C1 segment of cervical spinal cord (tissue), 14 donors: ENCODE data around the gene HSPG2.

Experiments
- DNase-seq, 14 donors: peaks; one replicate each; lab custom pipeline; 2025; lab: John Stamatoyannopoulos, UW

Gene HSPG2

DNA sequence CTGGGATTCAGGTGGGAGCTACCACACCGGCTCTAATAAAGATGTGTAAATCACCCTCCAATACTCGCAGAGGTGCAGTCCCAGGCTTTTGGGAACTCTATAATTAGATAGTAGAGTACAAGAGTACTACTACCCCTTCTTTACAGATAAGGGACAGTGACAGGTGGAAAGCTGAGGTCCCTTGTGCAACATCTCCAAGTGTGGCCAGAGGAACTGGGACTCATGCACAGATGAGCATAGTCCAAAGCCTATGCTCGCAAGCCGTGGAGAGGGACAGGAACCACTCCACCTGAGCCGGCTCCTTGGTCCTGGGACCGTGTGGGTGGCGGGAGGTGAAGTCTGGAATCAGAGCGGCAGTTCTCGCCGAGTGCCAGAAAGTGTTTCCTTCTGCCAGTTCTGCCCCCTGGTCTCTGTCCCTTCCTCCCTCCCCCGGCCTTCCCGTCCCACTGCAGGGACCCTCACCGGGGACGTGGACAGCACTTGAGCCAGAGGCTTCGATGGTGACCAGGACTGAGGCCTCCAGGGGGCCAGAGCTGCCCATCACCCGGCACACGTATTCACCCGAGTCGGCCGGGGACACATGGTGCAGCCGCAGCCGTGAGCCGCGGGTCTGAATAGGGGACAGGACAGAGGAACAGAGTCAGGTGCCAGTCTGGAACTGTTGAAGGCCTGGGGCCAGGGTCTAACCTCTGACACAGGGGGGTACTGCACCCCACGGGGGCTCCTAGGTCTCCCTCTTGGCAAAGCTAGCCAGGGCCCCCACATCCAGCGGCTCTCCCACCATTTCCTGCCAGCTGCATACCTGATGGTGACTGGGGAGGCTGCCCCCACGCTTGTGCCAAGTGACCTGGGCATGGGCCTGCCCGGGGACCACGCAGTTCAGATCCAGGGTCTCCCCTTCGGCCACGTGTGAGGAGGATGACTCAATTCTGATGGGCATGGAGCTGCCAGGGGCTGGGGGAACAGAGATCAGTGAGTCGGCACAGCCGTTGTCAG lies 91.2 kb downstream of the HSPG2 start:
- no peak for DNase-seq

DNA sequence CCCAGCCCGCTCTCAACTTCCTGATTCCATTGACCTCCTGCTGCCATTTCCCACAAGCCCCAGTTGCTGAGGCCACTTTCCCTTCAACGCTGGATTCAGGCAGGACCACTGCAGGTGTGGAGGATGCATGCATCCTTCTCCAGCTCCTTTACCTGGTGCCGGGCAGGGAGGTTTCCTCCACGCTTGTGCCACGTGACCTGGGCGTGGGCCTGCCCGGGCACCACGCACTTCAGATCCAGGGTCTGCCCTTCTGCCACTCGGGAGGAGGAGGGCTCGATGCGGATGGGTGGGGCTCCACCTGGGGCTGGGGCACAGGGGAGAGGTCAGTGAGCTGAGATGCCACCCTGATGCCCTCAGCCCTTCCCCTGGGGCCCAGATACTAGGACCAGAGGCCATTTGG lies 93.1 kb downstream of the HSPG2 start:
- no peak for DNase-seq

DNA sequence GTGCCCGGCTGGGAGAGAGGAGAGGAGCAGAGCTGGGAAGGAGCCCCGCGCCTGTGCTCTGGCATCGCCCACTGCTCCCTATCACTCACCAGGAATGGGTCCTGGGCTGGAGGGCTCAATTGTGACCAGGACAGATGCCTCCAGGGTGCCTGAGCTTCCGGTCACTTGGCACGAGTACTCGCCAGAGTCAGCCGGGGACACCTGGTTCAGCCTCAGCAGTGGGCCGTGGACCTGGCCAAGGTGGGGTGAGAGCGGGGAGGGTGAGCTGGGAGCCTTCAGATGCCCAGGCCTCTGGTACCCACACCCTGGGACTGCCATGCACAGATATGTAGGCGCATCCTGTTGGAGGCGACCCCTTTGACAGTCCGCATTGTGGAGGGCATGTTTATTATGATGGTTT lies 93.9 kb downstream of the HSPG2 start:
- DNase-seq, result no peak

GRCh38 chr1:21842606-21843162 lies 94.4 kb downstream of the HSPG2 start:
- DNase-seq, result no peak

- DNase-seq, result no peak
Observed at GRCh38 chr1:21841852-21842466, 95.2 kb downstream of the HSPG2 start.

- DNase-seq, result no peak
Observed at GRCh38 chr1:21840981-21841380, 96.1 kb downstream of the HSPG2 start.

DNA sequence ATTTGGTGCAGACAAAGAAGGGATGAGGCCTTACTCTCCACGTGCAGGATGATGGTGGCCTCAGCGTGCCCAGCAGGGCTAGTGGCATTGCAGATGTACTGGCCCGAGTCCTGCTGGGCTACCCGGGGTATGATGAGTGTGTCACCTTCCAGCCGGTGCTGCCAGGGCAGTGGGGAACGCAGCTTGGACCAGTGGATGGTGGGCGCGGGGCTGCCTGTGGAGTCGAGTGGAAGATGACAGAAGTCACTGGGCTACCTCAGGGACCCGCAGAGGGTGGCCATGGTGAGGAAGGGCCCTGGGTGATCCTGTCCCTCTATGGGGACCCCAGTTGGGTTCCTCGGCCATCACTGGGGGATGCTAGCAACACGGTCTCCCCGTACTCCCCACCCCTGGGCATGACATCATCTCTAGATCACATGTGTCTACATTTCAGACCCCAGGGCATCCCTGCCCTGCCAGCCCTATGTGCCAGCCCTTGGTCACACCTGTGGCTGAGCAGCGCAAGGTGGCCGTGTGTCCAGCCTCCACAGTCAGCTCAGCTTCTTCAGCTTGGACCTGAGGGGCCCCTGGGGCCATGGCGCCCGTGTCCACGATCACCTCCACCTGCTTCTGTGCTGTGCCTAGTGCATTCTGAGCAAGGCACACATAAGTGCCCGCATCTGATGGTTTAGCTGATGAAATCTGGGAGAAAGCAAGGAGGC lies 97.6 kb downstream of the HSPG2 start:
- DNase-seq, result no peak

DNA sequence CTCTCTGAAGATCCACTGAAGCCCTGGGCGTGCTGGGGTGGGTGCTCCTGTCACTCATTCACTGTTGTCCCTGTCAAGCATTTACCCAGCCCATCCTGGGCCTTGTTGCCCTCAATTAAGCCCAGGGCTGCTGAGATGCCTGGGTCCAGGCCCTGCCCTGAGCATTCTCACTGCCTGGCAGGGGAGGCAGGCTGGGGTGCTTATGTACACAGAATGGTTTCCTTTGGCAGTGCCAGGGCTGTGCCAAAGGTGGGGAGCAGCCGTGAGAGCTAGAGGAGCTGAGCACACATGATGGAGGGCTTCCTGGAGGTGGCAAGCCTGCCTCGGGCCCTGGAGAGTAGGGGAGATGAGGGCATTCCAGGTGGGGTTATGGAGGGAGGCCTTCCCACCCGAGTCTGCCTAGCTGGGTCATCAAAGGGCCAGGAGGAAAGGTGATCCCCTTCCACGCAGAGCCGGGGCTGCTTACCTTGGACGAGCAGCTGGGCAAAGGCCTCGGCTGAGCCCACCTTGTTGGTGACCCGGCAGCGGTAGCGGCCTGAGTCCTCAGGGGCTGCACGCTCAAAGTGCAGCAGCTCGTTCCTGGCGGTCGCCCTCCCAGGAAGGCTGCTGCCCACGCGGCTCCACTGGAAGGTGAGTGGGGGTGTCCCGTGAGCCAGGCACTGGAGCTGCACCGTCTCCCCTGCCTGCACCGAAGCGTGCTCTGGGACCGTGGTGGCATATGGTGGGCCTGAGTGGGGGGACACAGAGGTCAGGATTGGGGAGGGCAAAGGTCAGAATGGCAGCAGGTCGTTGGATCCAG lies 98.6 kb downstream of the HSPG2 start:
- no peak for DNase-seq

- no peak for DNase-seq
Observed at GRCh38 chr1:21837476-21837875, 99.6 kb downstream of the HSPG2 start.

DNA sequence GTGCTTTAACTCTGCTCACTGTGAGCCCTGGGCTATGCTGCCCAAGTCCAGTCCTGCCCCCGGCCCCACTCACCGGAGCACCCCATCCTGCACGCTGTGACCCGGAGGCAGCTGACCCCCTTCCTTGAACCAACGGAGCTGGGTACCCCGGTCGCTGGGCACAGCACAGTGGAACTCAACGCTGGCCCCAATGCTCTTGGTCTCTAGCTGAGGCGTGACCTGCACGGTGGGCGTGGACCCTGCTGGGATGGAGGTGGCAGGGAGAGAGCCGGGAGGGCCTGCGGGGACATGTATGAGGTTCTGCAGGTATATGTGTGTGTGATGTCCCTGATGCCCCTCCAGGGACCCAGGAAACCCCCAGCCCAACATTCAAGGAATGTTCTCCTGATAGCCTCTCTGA lies 100.4 kb downstream of the HSPG2 start:
- no peak for DNase-seq

DNA sequence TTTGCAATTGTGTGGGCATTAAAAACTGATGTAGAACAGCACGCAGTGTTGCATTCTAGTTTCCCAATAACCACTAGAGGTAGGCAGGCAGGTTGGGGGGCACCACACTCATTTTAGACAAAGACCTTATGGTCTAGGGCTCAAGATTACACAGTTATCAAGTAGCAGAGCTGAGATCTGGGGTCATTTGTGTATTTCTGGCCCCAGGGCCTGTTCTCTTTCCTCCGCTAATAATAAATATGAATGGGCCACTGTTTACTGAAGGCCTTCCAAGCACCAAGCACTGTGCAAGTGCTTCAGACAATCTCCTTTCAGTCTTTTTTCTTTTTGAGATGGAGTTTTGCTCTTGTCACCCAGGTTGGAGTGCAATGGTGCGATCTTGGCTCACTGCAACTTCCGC lies 101.1 kb downstream of the HSPG2 start:
- DNase-seq, result no peak

DNA sequence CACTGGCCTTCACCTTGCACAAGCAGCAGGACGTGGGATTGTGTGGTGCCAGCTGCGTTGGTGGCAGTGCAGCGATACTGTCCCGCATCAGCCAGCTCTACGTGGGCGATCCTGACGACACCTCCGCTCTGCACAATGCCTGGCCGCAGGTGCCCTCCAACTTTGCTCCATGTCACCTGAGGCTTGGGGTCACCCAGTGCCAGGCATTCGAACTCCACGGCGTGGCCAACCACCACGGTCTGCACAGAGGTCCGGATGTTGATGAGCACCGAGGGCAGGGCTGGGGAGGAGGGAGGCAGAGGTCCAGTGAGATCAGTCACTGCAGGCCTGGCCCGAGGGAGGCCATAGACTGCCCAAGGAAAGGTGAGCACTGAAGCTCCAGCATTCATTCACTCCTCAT lies 102.4 kb downstream of the HSPG2 start:
- DNase-seq, result no peak

GRCh38 chr1:21834094-21834493 lies 103.0 kb downstream of the HSPG2 start:
- no peak for DNase-seq

- no peak for DNase-seq
Observed at GRCh38 chr1:21833392-21833976, 103.6 kb downstream of the HSPG2 start.

DNA sequence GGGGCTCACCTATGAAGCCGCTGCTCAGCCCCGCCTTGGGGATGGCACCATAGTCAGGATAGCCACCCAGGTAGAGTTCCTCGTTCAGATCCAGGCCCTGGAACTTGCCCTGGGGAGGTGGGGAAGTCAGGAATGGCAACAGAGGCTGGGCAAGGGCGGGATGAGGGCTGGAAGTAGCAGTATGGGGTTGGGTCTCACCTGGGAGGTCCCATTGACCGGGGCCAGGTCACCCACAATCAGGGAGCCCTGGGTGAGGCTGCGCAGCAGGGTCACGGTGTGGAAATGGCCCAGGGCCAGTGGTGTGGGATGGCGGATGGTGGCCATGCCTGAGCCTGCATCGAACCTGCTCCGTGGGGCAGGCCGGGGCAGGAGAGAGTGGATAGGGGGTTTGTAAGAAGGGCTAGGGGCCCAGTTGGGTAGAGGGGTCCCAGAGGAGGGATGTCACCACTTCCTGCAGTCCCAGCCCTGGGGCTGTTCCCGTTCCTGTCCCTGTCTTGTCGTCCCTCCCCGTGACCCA lies 105.6 kb downstream of the HSPG2 start:
- DNase-seq, result no peak

DNA sequence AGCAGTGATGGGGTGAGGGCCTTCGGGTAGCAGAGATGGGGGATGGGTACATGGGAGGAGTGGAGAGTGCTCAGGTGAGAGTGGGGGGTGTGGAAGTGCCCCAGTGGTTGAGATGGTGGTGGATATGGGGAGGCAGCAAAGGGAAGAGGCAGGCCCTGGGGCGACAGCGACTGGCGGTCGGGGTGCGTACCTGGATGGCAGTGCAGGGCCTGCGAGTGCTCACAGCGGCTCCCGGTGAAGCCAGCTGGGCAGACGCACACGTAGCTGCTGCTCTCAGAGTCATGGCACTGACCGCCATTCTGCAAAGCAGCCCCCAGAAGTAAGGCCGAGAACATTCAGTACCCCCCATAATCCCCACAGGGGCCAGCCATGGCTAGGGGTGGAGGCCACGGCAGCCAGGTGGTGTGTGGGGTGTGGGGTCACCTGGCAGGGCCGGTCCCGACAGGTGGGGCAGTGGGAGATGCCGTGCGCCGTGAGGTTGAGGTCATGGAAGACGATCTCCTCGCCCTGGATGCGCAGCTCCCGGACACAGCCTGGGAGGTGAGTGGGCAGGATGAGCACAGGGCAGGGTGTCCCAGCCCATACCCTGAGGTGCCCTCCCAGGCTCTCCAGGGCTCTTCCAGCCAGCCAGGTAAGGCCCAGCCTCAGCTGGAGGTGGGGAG lies 106.2 kb downstream of the HSPG2 start:
- DNase-seq, result no peak

GRCh38 chr1:21829294-21829693 lies 107.8 kb downstream of the HSPG2 start:
- DNase-seq, result no peak

- DNase-seq, result no peak
Observed at GRCh38 chr1:21828506-21829210, 108.5 kb downstream of the HSPG2 start.

GRCh38 chr1:21828075-21828474 lies 109.0 kb downstream of the HSPG2 start:
- no peak for DNase-seq
